H1 (cell line): ENCODE results near the gene LUZP1. TPM values are rescaled to one million over a fixed set of nuclear protein-coding genes. Genes with fewer than 3 reads are reported as not detected.

Experiments
- CTCF ChIA-PET: fragments of 300-600 bp; sonication (Branson Sonifier 250); formaldehyde crosslinking; loops from one replicate; lab custom pipeline; 2021; ENCODE audit not compliant: partially characterized antibody; lab: Charles Lee
- POLR2A ChIA-PET: fragments of 300-600 bp; sonication (Branson Sonifier 250); formaldehyde crosslinking; loops from one replicate; lab custom pipeline; 2021; ENCODE audit warnings: inconsistent platforms; ENCODE audit not compliant: partially characterized antibody; lab: Charles Lee
- DNase-seq, 2 experiments: peaks; one replicate each; pipeline versions ENCODE4 v3.0.0 to v3.0.0-alpha.2; 2010 to 2022; ENCODE audit warnings: low spot score in 2 of 2, low read depth in 1 of 2, mixed read lengths in 1 of 2
- FAIRE-seq: peaks from 2 replicates; lab custom pipeline; 2011; peaks lifted over from hg19 to GRCh38; lab: Jason Lieb, UNC
- H2AFZ ChIP-seq: 2 replicates; pipeline ENCODE4 v1.8.1; 2012; ENCODE audit warnings: low read length, inconsistent platforms
- H2AK5ac ChIP-seq: 2 replicates; pipeline ENCODE4 v1.6.1; 2013; ENCODE audit warnings: low read depth, low read length
- H2BK120ac ChIP-seq: replicated peaks from 2 replicates; pipeline ENCODE3; 2013; ENCODE audit warnings: low read depth, low read length, inconsistent platforms
- H2BK12ac ChIP-seq: 2 replicates; pipeline ENCODE4 v1.6.1; 2013; ENCODE audit warnings: low read depth, low read length
- H2BK15ac ChIP-seq: 2 replicates; pipeline ENCODE4 v1.6.1; 2013; ENCODE audit warnings: low read length
- H2BK20ac ChIP-seq: 2 replicates; pipeline ENCODE4 v1.6.1; 2013; ENCODE audit warnings: low read length
- H2BK5ac ChIP-seq: 2 replicates; pipeline ENCODE4 v1.6.1; 2013; ENCODE audit warnings: low read depth, low read length
- H3K14ac ChIP-seq: 2 replicates; pipeline ENCODE4 v1.6.1; 2013; ENCODE audit warnings: inconsistent platforms; ENCODE audit not compliant: insufficient read length
- H3K18ac ChIP-seq: 2 replicates; pipeline ENCODE4 v1.6.1; 2013; ENCODE audit warnings: low read length; ENCODE audit errors: extremely low read depth
- H3K23ac ChIP-seq: 2 replicates; pipeline ENCODE4 v1.6.1; 2013; ENCODE audit warnings: inconsistent platforms; ENCODE audit not compliant: insufficient read length
- H3K23me2 ChIP-seq: 2 replicates; pipeline ENCODE4 v1.6.1; 2013; ENCODE audit warnings: low read depth, low read length
- H3K27ac ChIP-seq: 2 replicates; pipeline ENCODE4 v1.6.1; 2011; ENCODE audit warnings: low read depth, low read length, inconsistent platforms
- H3K27me3 ChIP-seq, 4 experiments: replicated peaks in 1 of 4; 1 replicate in 1 of 4; 2 replicates in 3 of 4; pipeline versions ENCODE4 v1.6.1 to v1.8.1; 2011 to 2013; ENCODE audit warnings: low read length in 3 of 4, mild to moderate bottlenecking in 3 of 4, inconsistent platforms in 2 of 4, mixed read lengths in 2 of 4, moderate library complexity in 1 of 4; ENCODE audit not compliant: control insufficient read depth in 3 of 4, insufficient read depth in 3 of 4; ENCODE audit errors: extremely low read depth in 1 of 4
- H3K36me3 ChIP-seq, 4 experiments: 2 replicates each; pipeline versions ENCODE4 v1.6.1 to v1.8.1; 2011 to 2013; ENCODE audit warnings: mild to moderate bottlenecking in 4 of 4, low read length in 3 of 4, moderate library complexity in 2 of 4, control low read depth in 1 of 4, inconsistent platforms in 1 of 4; ENCODE audit not compliant: insufficient read depth in 4 of 4, control insufficient read depth in 2 of 4
- H3K4ac ChIP-seq: replicated peaks from 2 replicates; pipeline ENCODE3; 2013; ENCODE audit warnings: low read length, low read depth, mixed read lengths, inconsistent platforms; ENCODE audit not compliant: insufficient read length
- H3K4me1 ChIP-seq, 4 experiments: replicated peaks in 1 of 4; 1 replicate in 1 of 4; 2 replicates in 3 of 4; pipeline versions ENCODE4 v1.6.1 to v1.8.1; 2011 to 2013; ENCODE audit warnings: low read length in 3 of 4, inconsistent platforms in 2 of 4, mixed read lengths in 1 of 4; ENCODE audit not compliant: insufficient read depth in 4 of 4, control insufficient read depth in 3 of 4
- H3K4me2 ChIP-seq, 2 experiments: 2 replicates each; pipeline versions ENCODE4 v1.6.1 to v1.8.1; 2011 to 2013; ENCODE audit warnings: low read depth in 2 of 2, low read length in 2 of 2, control low read depth in 1 of 2, inconsistent platforms in 1 of 2, mild to moderate bottlenecking in 1 of 2; ENCODE audit not compliant: insufficient read depth in 1 of 2
- H3K4me3 ChIP-seq, 4 experiments: fragments of 200-600, 300-600 bp in 1 of 4; sonication (generic), shearing (Covaris generic), sonication (Bioruptor Twin) in 1 of 4; 2 replicates each; pipeline versions ENCODE4 v1.5.1 to v1.8.1; 2011 to 2016; ENCODE audit warnings: low read length in 4 of 4, low read depth in 3 of 4, control low read depth in 2 of 4, inconsistent platforms in 2 of 4, mild to moderate bottlenecking in 2 of 4, mixed read lengths in 1 of 4, moderate library complexity in 1 of 4; ENCODE audit not compliant: insufficient read depth in 2 of 4; ENCODE audit errors: extremely low read depth in 1 of 4
- H3K56ac ChIP-seq: replicated peaks from 2 replicates; pipeline ENCODE3; 2013; ENCODE audit warnings: low read depth, mild to moderate bottlenecking, mixed read lengths, low read length, inconsistent platforms; ENCODE audit not compliant: insufficient read length
- H3K79me1 ChIP-seq: 2 replicates; pipeline ENCODE4 v1.6.1; 2013; ENCODE audit warnings: low read depth, low read length, control low read depth
- H3K79me2 ChIP-seq, 2 experiments: 2 replicates each; pipeline versions ENCODE4 v1.6.1 to v1.8.1; 2012 to 2013; ENCODE audit warnings: low read length in 2 of 2, mild to moderate bottlenecking in 2 of 2, inconsistent platforms in 1 of 2; ENCODE audit not compliant: insufficient read depth in 2 of 2, control insufficient read depth in 1 of 2
- H3K9ac ChIP-seq, 4 experiments: replicated peaks in 1 of 4; 1 replicate in 1 of 4; 2 replicates in 3 of 4; pipeline versions ENCODE4 v1.6.1 to v1.8.1; 2011 to 2013; ENCODE audit warnings: low read depth in 3 of 4, low read length in 3 of 4, control low read depth in 2 of 4, mild to moderate bottlenecking in 2 of 4, moderate library complexity in 2 of 4, inconsistent platforms in 1 of 4; ENCODE audit errors: extremely low read depth in 1 of 4
- H3K9me3 ChIP-seq, 2 experiments: 2 replicates each; pipeline versions ENCODE4 v1.6.1 to v1.8.1; 2012 to 2013; ENCODE audit warnings: mild to moderate bottlenecking in 2 of 2, moderate library complexity in 2 of 2, control low read depth in 1 of 2, inconsistent platforms in 1 of 2, low read depth in 1 of 2, low read length in 1 of 2, mixed read lengths in 1 of 2; ENCODE audit not compliant: insufficient read depth in 2 of 2
- H4K20me1 ChIP-seq, 2 experiments: replicated peaks in 1 of 2; 2 replicates each; pipeline versions ENCODE3 to v1.8.1; 2011 to 2013; ENCODE audit warnings: inconsistent platforms in 2 of 2, low read length in 2 of 2, mild to moderate bottlenecking in 1 of 2; ENCODE audit not compliant: insufficient read depth in 2 of 2, control insufficient read depth in 1 of 2
- H4K5ac ChIP-seq: 2 replicates; pipeline ENCODE4 v1.6.1; 2013; ENCODE audit warnings: low read length, low read depth, mixed read lengths, inconsistent platforms; ENCODE audit not compliant: insufficient read length
- H4K8ac ChIP-seq: 2 replicates; pipeline ENCODE4 v1.8.0; 2013; ENCODE audit warnings: mild to moderate bottlenecking, moderate library complexity, low read length, inconsistent platforms; ENCODE audit not compliant: insufficient read depth; ENCODE audit errors: extremely low read depth
- H4K91ac ChIP-seq: replicated peaks from 2 replicates; pipeline ENCODE3; 2013; ENCODE audit warnings: low read length, mixed read lengths, inconsistent platforms; ENCODE audit not compliant: insufficient read length
- POU5F1 ChIP-seq: IDR thresholded peaks from 2 replicates; pipeline ENCODE4 v1.6.1; 2011; ENCODE audit warnings: low read depth, mild to moderate bottlenecking, low read length, moderate library complexity
- TAF1 ChIP-seq: IDR thresholded peaks from 2 replicates; pipeline ENCODE4 v1.6.1; 2011; ENCODE audit warnings: mild to moderate bottlenecking, low read depth, low read length
- TEAD4 ChIP-seq: IDR thresholded peaks from 2 replicates; pipeline ENCODE4 v1.6.1; 2012; ENCODE audit warnings: low read depth, low read length, inconsistent platforms, mixed read lengths
- WGBS, 2 experiments: shearing (Covaris generic) in 1 of 2; methylation state at CpG; one replicate each; pipeline versions ENCODE4 v1.1.6 to v1.1.7; 2013 to 2015; ENCODE audit warnings: low lambda C conversion rate in 2 of 2, mixed read lengths in 2 of 2, inconsistent platforms in 1 of 2, low coverage in 1 of 2, missing lambda C conversion rate in 1 of 2; ENCODE audit not compliant: insufficient replicate concordance in 2 of 2, insufficient coverage in 1 of 2, insufficient read length in 1 of 2; ENCODE audit errors: extremely low coverage in 1 of 2, missing lambda C conversion rate in 1 of 2; 5-methylcytosine and 5-hydroxymethylcytosine counted together
- polyA plus RNA-seq, 7 experiments: library from polyadenylated mRNA; depleted of rRNA in 3 of 7; stranded (reverse) in 5 of 7; unstranded in 2 of 7; fragments of >200 nt in 5 of 7; fragments of 200-250 nt in 2 of 7; gene quantifications; 1 replicate in 5 of 7; 2 replicates in 1 of 7; 4 replicates in 1 of 7; pipeline versions ENCODE4 v1.2.1 to v1.2.3, GENCODE V29; 2011 to 2013; ENCODE audit warnings: missing spikeins in 2 of 7, mixed read lengths in 2 of 7
- total RNA-seq: library from RNA; stranded (reverse); fragmentation: NEBNext Ultra II Directional; extraction: Animal tissue kit (Norgen Biotek cat#: 25700); gene quantifications from 2 replicates; pipeline ENCODE4 v1.2.1, GENCODE V29; 2021
- TF ChIP-seq, protein P1 (sequence below): IDR thresholded peaks from 2 replicates; pipeline ENCODE4 v1.6.1; 2011; ENCODE audit warnings: low read depth, mild to moderate bottlenecking, low read length; ENCODE audit not compliant: insufficient read depth
- TF ChIP-seq, protein P2 (sequence below): IDR thresholded peaks from 2 replicates; pipeline ENCODE4 v1.6.1; 2012; ENCODE audit warnings: inconsistent platforms

Gene LUZP1
- total and polyA plus RNA-seq, 2 of the 8 experiments (the other 6 are each of a cell fraction or from before 2014, with no cell fraction given), result 14.0 to 60.5 TPM

DNA sequence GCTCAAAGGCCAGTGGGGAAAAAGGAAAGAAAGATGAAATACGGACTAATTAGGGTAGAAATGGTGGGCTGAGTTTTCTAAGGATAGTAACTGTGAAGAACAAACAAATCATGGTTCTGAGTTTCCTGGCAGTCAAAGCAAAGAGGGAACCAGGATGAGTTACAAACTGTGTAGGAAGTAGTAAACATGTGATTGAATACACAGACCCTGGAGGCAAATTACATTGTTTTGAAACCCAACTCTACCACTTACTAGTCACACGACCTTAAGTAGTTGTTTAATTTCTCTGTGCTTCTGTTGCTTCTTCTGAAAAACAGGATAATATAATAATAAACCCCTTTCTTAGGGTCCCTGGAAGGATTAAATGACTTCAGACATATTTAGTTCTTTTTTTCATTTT is 11.2 kb upstream of the LUZP1 start:
- Histone ChIP-seq H3K79me1 (no peaks in the 10 kb centered on the region), H3K4me1 (peaks cover 0 to 3% (median 0%) of the 10 kb centered on the region in 4 experiments; a peak in 3 of 7 replicates), H2AFZ (no peak overlapping the region), H2BK120ac (no peak overlapping the region), H3K4me3 (no peak overlapping the region), H3K4ac (no peak overlapping the region), H3K9ac (no peak overlapping the region), H4K91ac (no peak overlapping the region), H2AK5ac (no peak overlapping the region)
- no peak for DNase-seq
- CTCF ChIA-PET, result interaction anchor here (1.0 to 27.4 kb wide), 5 partner anchors 10 to 89 kb away, joined by 3 to 705 read pairs (median 4); no protein-coding TSS in a partner anchor
- TF ChIP-seq, protein P1, sequence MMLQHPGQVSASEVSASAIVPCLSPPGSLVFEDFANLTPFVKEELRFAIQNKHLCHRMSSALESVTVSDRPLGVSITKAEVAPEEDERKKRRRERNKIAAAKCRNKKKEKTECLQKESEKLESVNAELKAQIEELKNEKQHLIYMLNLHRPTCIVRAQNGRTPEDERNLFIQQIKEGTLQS, result no peak
- no peak for TF ChIP-seq TAF1
- TF ChIP-seq TEAD4, result no peak
- TF ChIP-seq, protein P2, sequence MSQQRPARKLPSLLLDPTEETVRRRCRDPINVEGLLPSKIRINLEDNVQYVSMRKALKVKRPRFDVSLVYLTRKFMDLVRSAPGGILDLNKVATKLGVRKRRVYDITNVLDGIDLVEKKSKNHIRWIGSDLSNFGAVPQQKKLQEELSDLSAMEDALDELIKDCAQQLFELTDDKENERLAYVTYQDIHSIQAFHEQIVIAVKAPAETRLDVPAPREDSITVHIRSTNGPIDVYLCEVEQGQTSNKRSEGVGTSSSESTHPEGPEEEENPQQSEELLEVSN, result no peak
- no peak for TF ChIP-seq POU5F1
- TF ChIP-seq, all 59 proteins: peak for 0
- no peak overlapping the region for H3K56ac ChIP-seq
- peaks cover 0 to 4% of the 10 kb centered on the region in 2 experiments for H4K20me1 ChIP-seq
- POLR2A ChIA-PET, result interaction anchor here (0.6 to 3.6 kb wide), 3 partner anchors 12 to 97 kb away, joined by 3 to 37 read pairs (median 5); partner anchors contain the start of gene LUZP1
- no peak overlapping the region for H4K5ac ChIP-seq
- H3K27ac ChIP-seq, result no peak overlapping the region
- no peak overlapping the region for H2BK15ac ChIP-seq
- 77% methylated on average over 2 of the region's 2 CpGs; no CpG with 5 or more reads in 1 of the 2 experiments for WGBS, 2 experiments
- H3K79me2 ChIP-seq, result no peaks in the 10 kb centered on the region
- no peaks in the 10 kb centered on the region for H3K9me3 ChIP-seq
- H3K14ac ChIP-seq, result no peak overlapping the region
- peaks cover 2 to 28% (median 16%) of the 10 kb centered on the region in 4 experiments for H3K27me3 ChIP-seq
- H3K18ac ChIP-seq, result no peak overlapping the region
- H3K4me2 ChIP-seq, result no peak overlapping the region
- H3K23me2 ChIP-seq, result peaks cover 6% of the 10 kb centered on the region
- no peak overlapping the region for H2BK20ac ChIP-seq
- no peaks in the 10 kb centered on the region for H3K36me3 ChIP-seq
- no peak overlapping the region for H2BK5ac ChIP-seq
- H4K8ac ChIP-seq, result no peak overlapping the region
- no peak for FAIRE-seq
- H2BK12ac ChIP-seq, result no peak overlapping the region
- H3K23ac ChIP-seq, result no peak overlapping the region
